Measurements from ENCODE around the gene HELZ. TPM values are rescaled to one million over a fixed set of nuclear protein-coding genes. Genes with fewer than 3 reads are reported as not detected.
A peak's percentile ranks its signal among the peaks of the same experiment; 100 is the strongest.

Gene HELZ
- total and polyA plus RNA-seq, 2 of the 8 experiments (the other 6 are each of a cell fraction or from before 2014, with no cell fraction given), result 10.0 to 48.7 TPM

GRCh38 chr17:67044016-67044772 lies 200.8 kb downstream of the HELZ start, which contains the start of gene CACNG1:
Gene CACNG1, plus strand, starts transcription at chr17:67044554. Its CDS starts 107 bp downstream, at chr17:67044661.
- Histone ChIP-seq H2AK5ac (ENCODE audit: low read depth, low read length) (no peak within 1 kb of the TSS), H2BK120ac (replicated peaks; ENCODE audit: low read depth, low read length) (no peak within 1 kb of the TSS), H3K36me3 (ENCODE audit: control insufficient read depth in 2 of 4, insufficient read depth in 4 of 4, low read length in 3 of 4) (no peaks in the 10 kb centered on the region; a peak in 1 of 8 replicates), H3K27ac (ENCODE audit: low read depth, low read length) (no peak within 1 kb of the TSS), H3K79me2 (ENCODE audit: control insufficient read depth in 1 of 2, insufficient read depth in 2 of 2, low read length in 2 of 2) (no peaks in the 10 kb centered on the region), H3K14ac (ENCODE audit: insufficient read length) (no peak within 1 kb of the TSS), H2BK20ac (ENCODE audit: low read length) (no peak within 1 kb of the TSS), H3K9ac (replicated peaks in 1 of 4; ENCODE audit: extremely low read depth in 1 of 4, low read depth in 3 of 4, low read length in 3 of 4) (no peak within 1 kb of the TSS), H4K91ac (replicated peaks; ENCODE audit: insufficient read length, low read length) (no peak within 1 kb of the TSS), H3K23ac (ENCODE audit: insufficient read length) (no peak within 1 kb of the TSS), H3K18ac (ENCODE audit: extremely low read depth, low read length) (no peak within 1 kb of the TSS; the same call in 1 of the 2 replicates), H3K79me1 (ENCODE audit: low read depth, low read length) (no peaks in the 10 kb centered on the region), H3K4me1 (replicated peaks in 1 of 4; ENCODE audit: control insufficient read depth in 3 of 4, insufficient read depth in 4 of 4, low read length in 3 of 4) (no peaks in the 10 kb centered on the region), H3K4me3 (ENCODE audit: extremely low read depth in 1 of 4, insufficient read depth in 2 of 4, low read depth in 3 of 4, low read length in 4 of 4) (no peak within 1 kb of the TSS), H4K8ac (ENCODE audit: extremely low read depth, insufficient read depth, low read length) (peak within 1 kb of the TSS; percentile 29), H4K5ac (ENCODE audit: insufficient read length, low read depth, low read length) (no peak within 1 kb of the TSS), H3K27me3 (replicated peaks in 1 of 4; ENCODE audit: control insufficient read depth in 3 of 4, extremely low read depth in 1 of 4, insufficient read depth in 3 of 4, low read length in 3 of 4) (no peaks in the 10 kb centered on the region), H4K20me1 (replicated peaks in 1 of 2; ENCODE audit: control insufficient read depth in 1 of 2, insufficient read depth in 2 of 2, low read length in 2 of 2) (no peaks in the 10 kb centered on the region), H3K23me2 (ENCODE audit: low read depth, low read length) (no peaks in the 10 kb centered on the region), H3K4me2 (ENCODE audit: insufficient read depth in 1 of 2, low read depth in 2 of 2, low read length in 2 of 2) (no peak within 1 kb of the TSS), H2BK5ac (ENCODE audit: low read depth, low read length) (no peak within 1 kb of the TSS), H2BK12ac (ENCODE audit: low read depth, low read length) (no peak within 1 kb of the TSS), H3K4ac (replicated peaks; ENCODE audit: insufficient read length, low read depth, low read length) (no peak within 1 kb of the TSS), H3K56ac (replicated peaks; ENCODE audit: insufficient read length, low read depth, low read length) (no peak within 1 kb of the TSS), H3K9me3 (ENCODE audit: insufficient read depth in 2 of 2, low read depth in 1 of 2, low read length in 1 of 2) (peaks cover 6 to 10% of the 10 kb centered on the region in 2 experiments; a peak in 2 of 4 replicates), H2AFZ (ENCODE audit: low read length) (no peak within 1 kb of the TSS), H2BK15ac (ENCODE audit: low read length) (no peak within 1 kb of the TSS)
- POLR2A ChIA-PET (ENCODE audit: partially characterized antibody), result interaction anchor here (0.7 to 1.4 kb wide), 3 partner anchors 11 to 92 kb away, joined by 3 to 4 read pairs (median 3); no protein-coding TSS in a partner anchor
- FAIRE-seq (no peak), DNase-seq (ENCODE audit: low read depth in 1 of 2, low spot score in 2 of 2) (no peak)
- CTCF ChIA-PET (ENCODE audit: partially characterized antibody), result interaction anchor here (0.9 to 1.6 kb wide), 6 partner anchors 11 to 290 kb away, joined by 3 to 4 read pairs (median 3); no protein-coding TSS in a partner anchor
- 89% methylated on average over 29 of the region's 32 CpGs; no CpG with 5 or more reads in 1 of the 2 experiments for WGBS, 2 experiments (ENCODE audit: extremely low coverage in 1 of 2, insufficient coverage in 1 of 2, insufficient read length in 1 of 2, insufficient replicate concordance in 2 of 2, low coverage in 1 of 2, low lambda C conversion rate in 2 of 2, missing lambda C conversion rate in 1 of 2)
- no peak for TF ChIP-seq ASH2L (IDR thresholded peaks at IDR 0.05; ENCODE audit: low read length)
- no peak for TF ChIP-seq MAX (IDR thresholded peaks at IDR 0.05)
- TF ChIP-seq RNF2 (IDR thresholded peaks at IDR 0.05; ENCODE audit: borderline replicate concordance, low read depth, low read length, missing control alignments, poor library complexity, severe bottlenecking), result no peak
- TF ChIP-seq SIX5 (IDR thresholded peaks at IDR 0.05; ENCODE audit: low read depth, low read length), result no peak
- TF ChIP-seq SAP30 (IDR thresholded peaks at IDR 0.05; ENCODE audit: insufficient read depth, insufficient replicate concordance, low read length), result no peak
- no peak for TF ChIP-seq KDM1A (IDR thresholded peaks at IDR 0.05; ENCODE audit: borderline replicate concordance, low read length)
- TF ChIP-seq PHF8 (conservative IDR thresholded peaks at IDR 0.05; ENCODE audit: low read depth, low read length), result no peak
- TF ChIP-seq EZH2 (IDR thresholded peaks at IDR 0.05; ENCODE audit: low read depth, low read length, severe bottlenecking), result no peak
- TF ChIP-seq CTBP2 (IDR thresholded peaks at IDR 0.05; ENCODE audit: borderline replicate concordance, insufficient read depth, insufficient read length, low read length), result no peak
- no peak for TF ChIP-seq NRF1 (IDR thresholded peaks at IDR 0.05; ENCODE audit: low read depth, low read length)
- TF ChIP-seq MAFK (IDR thresholded peaks at IDR 0.05; ENCODE audit: low read depth, low read length), result no peak
